Endothelial cell of umbilical vein (primary cell): ENCODE results near the gene CEP97.

Source experiments
- CTCF ChIP-seq, 2 donors: IDR thresholded peaks; 1 replicate in 1 of 2; 2 replicates in 1 of 2; pipeline ENCODE4 v1.5.1; 2011; ENCODE audit warnings: low read length in 2 of 2, mild to moderate bottlenecking in 2 of 2, moderate library complexity in 2 of 2, control low read depth in 1 of 2, inconsistent platforms in 1 of 2, low read depth in 1 of 2; ENCODE audit not compliant: insufficient read depth in 1 of 2; ENCODE audit errors: extremely low read depth in 1 of 2
- EZH2 ChIP-seq: IDR thresholded peaks from 2 replicates; pipeline ENCODE4 v1.6.1; 2012; ENCODE audit warnings: borderline replicate concordance, low read depth, mild to moderate bottlenecking, moderate library complexity, low read length, inconsistent platforms; ENCODE audit not compliant: severe bottlenecking
- MAX ChIP-seq: IDR thresholded peaks from 2 replicates; pipeline ENCODE4 v1.6.1; 2011; ENCODE audit not compliant: insufficient read depth, insufficient read length
- MYC ChIP-seq: IDR thresholded peaks from one replicate; pipeline ENCODE4 v1.6.1; 2011; ENCODE audit warnings: mild to moderate bottlenecking, low read depth, low read length
- POLR2A ChIP-seq: IDR thresholded peaks from 2 replicates; pipeline ENCODE4 v1.6.1; 2012; ENCODE audit warnings: low read depth, mild to moderate bottlenecking, control low read depth, low read length
- POLR2AphosphoS5 ChIP-seq: IDR thresholded peaks from 2 replicates; pipeline ENCODE4 v1.6.1; 2012; ENCODE audit warnings: low read depth, mild to moderate bottlenecking, control low read depth, low read length, moderate library complexity; ENCODE audit not compliant: insufficient read depth

DNA sequence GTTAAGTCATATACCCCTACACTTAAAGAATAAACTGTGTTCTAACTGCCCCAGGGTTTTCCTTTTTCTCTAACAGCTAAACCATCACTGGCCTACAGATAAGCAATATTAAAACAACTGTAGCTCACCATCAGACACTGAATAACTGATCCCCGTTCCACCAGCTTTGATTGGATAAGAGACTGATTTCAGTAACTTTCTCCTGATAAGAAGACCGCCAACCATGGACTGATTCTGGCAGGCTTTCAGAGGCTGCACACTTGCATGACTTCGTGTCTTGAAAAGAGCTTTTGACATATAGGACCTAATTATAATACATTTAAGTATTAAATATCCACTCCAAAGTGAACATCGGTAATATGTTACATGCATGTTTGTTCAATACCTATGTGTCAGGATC lies 15.3 kb upstream of the CEP97 start:
- TF ChIP-seq CTCF (IDR thresholded peaks at IDR 0.05; ENCODE audit: extremely low read depth in 1 of 2, insufficient read depth in 1 of 2, low read depth in 1 of 2, low read length in 2 of 2), result no peak
- TF ChIP-seq POLR2AphosphoS5, result no peak
- no peak for TF ChIP-seq POLR2A
- no peak for TF ChIP-seq MYC
- no peak for TF ChIP-seq EZH2
- TF ChIP-seq MAX, result no peak
